MM.1S (cell line): ENCODE data around the gene PPP1R1A.

Source experiments
- EZH2 ChIP-seq: fragments of 300-600 bp; sonication (generic); optimal IDR thresholded peaks from 2 replicates; pipeline ENCODE3; 2017; ENCODE audit warnings: low read depth, mild to moderate bottlenecking, antibody characterized with exemption, low read length, mixed read lengths
- TF ChIP-seq, protein P1 (sequence below): fragments of 300-600 bp; sonication (generic); IDR thresholded peaks from 2 replicates; pipeline ENCODE4 v1.5.1; 2016; ENCODE audit warnings: antibody characterized with exemption, low read length, mixed read lengths

DNA sequence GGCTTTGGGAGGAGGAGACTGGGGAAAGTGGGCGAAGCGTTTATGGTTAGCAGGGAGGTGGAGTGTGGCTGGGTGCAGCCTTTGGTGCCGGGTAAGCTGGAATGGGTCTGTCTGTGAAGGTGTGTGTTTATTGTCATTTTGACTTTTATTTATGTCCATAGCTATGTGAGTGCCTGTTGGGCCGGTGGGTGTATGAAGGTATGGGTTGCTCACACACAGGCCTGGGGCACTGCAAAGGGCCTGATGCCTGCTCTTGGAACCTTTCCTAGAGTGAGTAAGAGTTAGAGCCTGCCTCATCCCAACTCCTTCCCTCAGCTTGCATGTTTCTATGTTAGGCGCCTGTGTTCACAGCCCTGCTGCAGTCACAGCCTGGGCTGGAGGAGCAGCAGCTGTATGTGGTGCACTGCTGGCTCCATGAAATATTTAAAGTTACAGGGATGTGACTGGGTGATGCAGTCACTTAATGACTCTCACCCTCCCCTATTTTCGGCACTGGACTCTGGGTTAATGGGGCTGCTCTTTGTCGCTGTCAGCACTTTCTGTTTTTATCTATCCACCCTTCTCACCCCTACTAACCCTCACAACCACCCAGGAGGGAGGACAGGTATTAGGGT lies 2.6 kb upstream of the PPP1R1A start:
- TF ChIP-seq, protein P1, sequence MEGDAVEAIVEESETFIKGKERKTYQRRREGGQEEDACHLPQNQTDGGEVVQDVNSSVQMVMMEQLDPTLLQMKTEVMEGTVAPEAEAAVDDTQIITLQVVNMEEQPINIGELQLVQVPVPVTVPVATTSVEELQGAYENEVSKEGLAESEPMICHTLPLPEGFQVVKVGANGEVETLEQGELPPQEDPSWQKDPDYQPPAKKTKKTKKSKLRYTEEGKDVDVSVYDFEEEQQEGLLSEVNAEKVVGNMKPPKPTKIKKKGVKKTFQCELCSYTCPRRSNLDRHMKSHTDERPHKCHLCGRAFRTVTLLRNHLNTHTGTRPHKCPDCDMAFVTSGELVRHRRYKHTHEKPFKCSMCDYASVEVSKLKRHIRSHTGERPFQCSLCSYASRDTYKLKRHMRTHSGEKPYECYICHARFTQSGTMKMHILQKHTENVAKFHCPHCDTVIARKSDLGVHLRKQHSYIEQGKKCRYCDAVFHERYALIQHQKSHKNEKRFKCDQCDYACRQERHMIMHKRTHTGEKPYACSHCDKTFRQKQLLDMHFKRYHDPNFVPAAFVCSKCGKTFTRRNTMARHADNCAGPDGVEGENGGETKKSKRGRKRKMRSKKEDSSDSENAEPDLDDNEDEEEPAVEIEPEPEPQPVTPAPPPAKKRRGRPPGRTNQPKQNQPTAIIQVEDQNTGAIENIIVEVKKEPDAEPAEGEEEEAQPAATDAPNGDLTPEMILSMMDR, result no peak
- TF ChIP-seq EZH2, result no peak
